Activated B cell treated with CpG ODN at 0.5 μM for 24 hours (primary cell): ENCODE results near the gene KISS1R. TPM values are rescaled to one million over a fixed set of nuclear protein-coding genes. Genes with fewer than 3 reads are reported as not detected.

Experiments
- ATAC-seq: fragments of 200-7000 bp; cut with Tn5 transposase; one replicate; pipeline ENCODE4 v1.10.0; 2021; ENCODE audit warnings: low read depth, mild to moderate bottlenecking, moderate library complexity
- CTCF ChIA-PET: fragments of 350-600 bp; sonication (Branson Sonifier 250); formaldehyde crosslinking; loops from one replicate; lab custom pipeline; 2021; ENCODE audit warnings: antibody characterized with exemption; lab: Charles Lee
- POLR2A ChIA-PET: fragments of 350-600 bp; sonication (Branson Sonifier 250); formaldehyde crosslinking; loops from one replicate; lab custom pipeline; 2021; ENCODE audit warnings: antibody characterized with exemption; lab: Charles Lee
- DNase-seq: peaks from one replicate; pipeline ENCODE4 v3.0.0; 2022
- H3K27ac Mint-ChIP-seq: one replicate; pipeline ENCODE4 v1.8.0; 2020; ENCODE audit warnings: mixed read lengths
- H3K27me3 Mint-ChIP-seq: one replicate; pipeline ENCODE4 v1.8.0; 2021; ENCODE audit warnings: mixed read lengths
- H3K36me3 Mint-ChIP-seq: one replicate; pipeline ENCODE4 v1.8.0; 2021; ENCODE audit warnings: low read depth, mixed read lengths
- H3K4me1 Mint-ChIP-seq: one replicate; pipeline ENCODE4 v1.8.0; 2021; ENCODE audit warnings: mixed read lengths
- H3K4me3 Mint-ChIP-seq: one replicate; pipeline ENCODE4 v1.8.0; 2020; ENCODE audit warnings: mild to moderate bottlenecking, mixed read lengths
- H3K9me3 Mint-ChIP-seq: one replicate; pipeline ENCODE4 v1.8.0; 2020; ENCODE audit warnings: mixed read lengths
- CTCF ChIP-seq: fragments of 200-600 bp; IDR thresholded peaks from one replicate; pipeline ENCODE4 v1.8.0; 2022; ENCODE audit warnings: antibody characterized with exemption, mild to moderate bottlenecking
- intact Hi-C: fragments of 100-400 bp; cut with micrococcal nuclease; formaldehyde crosslinking; loops from one replicate; pipeline ENCODE4 v1.15.1; 2024
- total RNA-seq: library from RNA; stranded (reverse); gene quantifications from 2 replicates; pipeline ENCODE4 v1.2.3, GENCODE V29; 2022

KISS1R gene
- total RNA-seq, 1 donor from 2014 or later = 0.49 TPM

GRCh38 chr19:904545-904944 lies 12.6 kb upstream of the KISS1R start:
- DNase-seq = no peak
- no peak for TF ChIP-seq CTCF
- peak overlapping the region; percentile 99 for H3K27ac Mint-ChIP-seq
- H3K4me3 Mint-ChIP-seq = no peak overlapping the region
- peaks cover 32% of the 10 kb centered on the region for H3K36me3 Mint-ChIP-seq
- H3K4me1 Mint-ChIP-seq = peaks cover 62% of the 10 kb centered on the region
- H3K9me3 Mint-ChIP-seq = no peaks in the 10 kb centered on the region
- intact Hi-C loops = no loop called here
- H3K27me3 Mint-ChIP-seq = no peaks in the 10 kb centered on the region
- CTCF ChIA-PET = no interaction called here
- no peak for ATAC-seq
- POLR2A ChIA-PET = interaction anchor here (0.6 to 9.8 kb wide), 5 partner anchors 9 to 184 kb away, joined by 3 to 213 read pairs (median 6); partner anchors contain the start of genes MED16 and RNU6-9

DNA sequence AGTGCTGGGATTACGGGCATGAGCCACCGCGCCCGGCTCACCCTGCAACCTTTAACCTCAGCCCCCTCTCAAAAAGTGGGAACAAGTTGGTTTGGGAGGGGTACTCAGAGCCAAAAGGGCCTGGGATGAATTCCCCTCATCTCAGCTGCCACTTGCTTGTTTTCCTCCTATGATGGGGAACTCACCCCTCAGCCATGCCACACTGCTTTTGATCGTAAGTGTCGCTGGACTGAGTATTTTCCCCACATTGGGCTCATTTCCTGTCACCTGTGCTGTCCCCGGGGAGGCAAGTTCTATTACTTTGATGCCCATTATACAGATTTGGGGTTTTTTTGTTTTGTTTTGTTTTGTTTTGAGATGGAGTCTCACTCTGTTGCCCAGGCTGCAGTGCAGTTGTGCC lies 10.7 kb upstream of the KISS1R start:
- H3K9me3 Mint-ChIP-seq = no peaks in the 10 kb centered on the region
- H3K4me3 Mint-ChIP-seq = peak overlapping the region; percentile 80
- peaks cover 73% of the 10 kb centered on the region for H3K4me1 Mint-ChIP-seq
- no peak for ATAC-seq
- intact Hi-C loops = loop anchor here (5.0 kb wide), 3 partner anchors 109 to 356 kb away; partner anchors contain the start of gene PTBP1
- CTCF ChIA-PET = interaction anchor here (1.0 to 2.5 kb wide), 3 partner anchors 11 to 43 kb away, joined by 6 to 16 read pairs (median 6); partner anchors contain the start of genes MED16 and RNU6-9
- POLR2A ChIA-PET = interaction anchor here (0.6 to 9.8 kb wide), 13 partner anchors 9 to 363 kb away, joined by 4 to 213 read pairs (median 6); partner anchors contain the start of genes CIRBP, MED16, RNU6-2 and RNU6-9
- H3K36me3 Mint-ChIP-seq = peaks cover 28% of the 10 kb centered on the region
- peak overlapping the region; percentile 99 for H3K27ac Mint-ChIP-seq
- no peak for TF ChIP-seq CTCF
- no peaks in the 10 kb centered on the region for H3K27me3 Mint-ChIP-seq
- DNase-seq = no peak

- DNase-seq = peak; percentile 70
- intact Hi-C loops = loop anchor here (5.0 kb wide), 3 partner anchors 110 to 355 kb away; partner anchors contain the start of gene PTBP1
- POLR2A ChIA-PET = interaction anchor here (0.6 to 9.8 kb wide), 18 partner anchors 9 to 368 kb away, joined by 3 to 213 read pairs (median 5); partner anchors contain the start of genes CIRBP, FAM174C, MED16 and RNU6-2
Observed at GRCh38 chr19:907183-907853, 9.8 kb upstream of the KISS1R start.

DNA sequence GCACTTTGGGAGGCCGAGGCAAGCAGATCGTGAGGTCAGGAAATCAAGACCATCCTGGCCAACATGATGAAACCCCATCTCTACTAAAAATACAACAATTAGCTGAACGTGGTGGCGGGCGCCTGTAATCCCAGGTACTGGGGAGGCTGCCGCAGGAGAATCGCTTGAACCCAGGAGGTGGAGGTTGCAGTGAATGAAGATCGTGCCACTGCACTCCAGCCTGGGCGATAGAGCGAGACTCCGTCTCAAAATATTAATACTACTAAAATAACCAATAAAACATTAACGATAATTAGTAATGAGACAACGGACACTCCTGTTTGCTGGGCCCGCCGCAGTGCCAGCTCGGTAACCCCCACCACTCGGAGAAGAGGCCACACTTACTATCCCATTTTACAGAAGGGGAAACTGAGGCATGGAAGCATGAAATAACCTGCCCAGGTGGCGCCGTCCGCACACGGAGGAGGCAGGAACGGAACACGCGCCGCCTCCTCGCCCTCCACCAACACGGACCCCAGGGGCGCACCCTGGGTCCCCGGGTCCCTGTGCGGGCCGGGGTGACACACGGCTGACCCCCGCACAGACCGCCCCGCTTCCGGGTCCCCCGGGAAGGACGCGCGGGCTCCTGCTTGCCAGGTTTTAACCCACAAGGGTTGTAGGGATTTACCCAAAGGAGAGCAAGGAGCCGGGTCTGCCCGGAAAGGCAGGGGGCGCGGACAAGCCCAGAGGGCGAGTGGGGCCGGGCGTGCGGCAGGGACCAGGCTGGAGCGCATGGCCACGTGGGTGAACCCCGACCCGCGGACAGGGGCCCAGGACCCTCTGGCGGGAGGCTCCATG lies 5.7 kb upstream of the KISS1R start:
- CTCF ChIA-PET = interaction anchor here (1.3 kb wide), 1 partner anchor 333 kb away, joined by 3 read pairs; no protein-coding TSS in a partner anchor
- Mint-ChIP-seq H3K9me3 (no peaks in the 10 kb centered on the region), H3K27ac (peak overlapping the region; percentile 79), H3K4me1 (peaks cover 52% of the 10 kb centered on the region), H3K36me3 (peaks cover 16% of the 10 kb centered on the region), H3K4me3 (peak overlapping the region; percentile 72), H3K27me3 (no peaks in the 10 kb centered on the region)
- DNase-seq (no peak), ATAC-seq (no peak)
- POLR2A ChIA-PET = interaction anchor here (5.9 to 9.8 kb wide), 2 partner anchors 16 to 48 kb away, joined by 52 to 213 read pairs; partner anchors contain the start of genes MED16 and RNU6-9
- intact Hi-C loops = no loop called here
- TF ChIP-seq CTCF = no peak

More at GRCh38 chr19:907183-907853, 9.8 kb upstream of the KISS1R start:
- CTCF ChIA-PET = interaction anchor here (0.6 to 2.5 kb wide), 6 partner anchors 9 to 51 kb away, joined by 3 to 16 read pairs (median 6); partner anchors contain the start of genes MED16 and RNU6-9
- peak overlapping the region; percentile 99 for H3K27ac Mint-ChIP-seq
- H3K9me3 Mint-ChIP-seq = no peaks in the 10 kb centered on the region
- no peaks in the 10 kb centered on the region for H3K27me3 Mint-ChIP-seq
- TF ChIP-seq CTCF = no peak
- ATAC-seq = peak; percentile 49
- H3K36me3 Mint-ChIP-seq = peaks cover 23% of the 10 kb centered on the region
- H3K4me1 Mint-ChIP-seq = peaks cover 73% of the 10 kb centered on the region
- H3K4me3 Mint-ChIP-seq = peak overlapping the region; percentile 80
